Mucosa of stomach (tissue), 1 donor: ENCODE measurements around the gene ACAA1.

Experiments used
- H3K27me3 ChIP-seq: one replicate; pipeline ENCODE4 v1.7.0; 2013; ENCODE audit warnings: mild to moderate bottlenecking, low read length; ENCODE audit not compliant: control insufficient read depth, insufficient read depth
- H3K36me3 ChIP-seq: one replicate; pipeline ENCODE4 v1.7.0; 2013; ENCODE audit warnings: low read length; ENCODE audit not compliant: control insufficient read depth, insufficient read depth
- H3K4me1 ChIP-seq: one replicate; pipeline ENCODE4 v1.7.0; 2013; ENCODE audit warnings: mild to moderate bottlenecking, low read length; ENCODE audit not compliant: control insufficient read depth, insufficient read depth
- H3K4me3 ChIP-seq: one replicate; pipeline ENCODE4 v1.7.0; 2013; ENCODE audit warnings: low read length
- H3K9ac ChIP-seq: one replicate; pipeline ENCODE4 v1.7.0; 2013; ENCODE audit warnings: mild to moderate bottlenecking, low read length, moderate library complexity
- H3K9me3 ChIP-seq: one replicate; pipeline ENCODE4 v1.7.0; 2013; ENCODE audit warnings: mild to moderate bottlenecking, low read length, moderate library complexity; ENCODE audit not compliant: control insufficient read depth
- donor health status: Pancreatic carcinoma.

The ACAA1 gene

GRCh38 chr3:38136777-38137614 lies at the start of gene ACAA1:
TSS of gene ACAA1 (minus strand) at chr3:38137127. CDS start at chr3:38137035, 92 bp downstream.
- H3K9ac ChIP-seq, result peak within 1 kb of the TSS; percentile 89
- peaks cover 47% of the 10 kb centered on the region for H3K4me1 ChIP-seq
- no peaks in the 10 kb centered on the region for H3K27me3 ChIP-seq
- peaks cover 19% of the 10 kb centered on the region for H3K36me3 ChIP-seq
- H3K4me3 ChIP-seq, result peak within 1 kb of the TSS; percentile 85
- H3K9me3 ChIP-seq, result no peaks in the 10 kb centered on the region

GRCh38 chr3:38177181-38177580 lies 40.3 kb upstream of the ACAA1 start:
- H3K36me3 ChIP-seq, result no peaks in the 10 kb centered on the region
- no peak overlapping the region for H3K9ac ChIP-seq
- no peaks in the 10 kb centered on the region for H3K27me3 ChIP-seq
- no peaks in the 10 kb centered on the region for H3K9me3 ChIP-seq
- H3K4me1 ChIP-seq, result peaks cover 1% of the 10 kb centered on the region
- no peak overlapping the region for H3K4me3 ChIP-seq

GRCh38 chr3:38173834-38174418 lies 37.0 kb upstream of the ACAA1 start:
- no peaks in the 10 kb centered on the region for H3K36me3 ChIP-seq
- H3K9me3 ChIP-seq, result no peaks in the 10 kb centered on the region
- H3K9ac ChIP-seq, result no peak overlapping the region
- H3K27me3 ChIP-seq, result no peaks in the 10 kb centered on the region
- H3K4me1 ChIP-seq, result no peaks in the 10 kb centered on the region
- H3K4me3 ChIP-seq, result no peak overlapping the region

GRCh38 chr3:38171622-38172021 lies 34.7 kb upstream of the ACAA1 start:
- Histone ChIP-seq H3K9me3 (no peaks in the 10 kb centered on the region), H3K4me3 (no peak overlapping the region), H3K4me1 (peaks cover 9% of the 10 kb centered on the region), H3K9ac (no peak overlapping the region), H3K27me3 (no peaks in the 10 kb centered on the region), H3K36me3 (no peaks in the 10 kb centered on the region)

- H3K36me3 ChIP-seq, result no peaks in the 10 kb centered on the region
- no peaks in the 10 kb centered on the region for H3K9me3 ChIP-seq
- H3K27me3 ChIP-seq, result no peaks in the 10 kb centered on the region
- peaks cover 10% of the 10 kb centered on the region for H3K4me1 ChIP-seq
- no peak overlapping the region for H3K9ac ChIP-seq
- no peak overlapping the region for H3K4me3 ChIP-seq
Observed at GRCh38 chr3:38170722-38171121, 33.8 kb upstream of the ACAA1 start.

GRCh38 chr3:38169027-38169317 lies 32.0 kb upstream of the ACAA1 start:
- Histone ChIP-seq H3K9ac (no peak overlapping the region), H3K36me3 (no peaks in the 10 kb centered on the region), H3K4me3 (no peak overlapping the region), H3K9me3 (no peaks in the 10 kb centered on the region), H3K27me3 (no peaks in the 10 kb centered on the region), H3K4me1 (peaks cover 16% of the 10 kb centered on the region)

- H3K27me3 ChIP-seq, result no peaks in the 10 kb centered on the region
- no peak overlapping the region for H3K9ac ChIP-seq
- H3K4me1 ChIP-seq, result peaks cover 21% of the 10 kb centered on the region
- no peak overlapping the region for H3K4me3 ChIP-seq
- no peaks in the 10 kb centered on the region for H3K9me3 ChIP-seq
- no peaks in the 10 kb centered on the region for H3K36me3 ChIP-seq
Observed at GRCh38 chr3:38168151-38169026, 31.5 kb upstream of the ACAA1 start.

- H3K36me3 ChIP-seq, result no peaks in the 10 kb centered on the region
- no peak overlapping the region for H3K4me3 ChIP-seq
- H3K9ac ChIP-seq, result no peak overlapping the region
- H3K27me3 ChIP-seq, result no peaks in the 10 kb centered on the region
- H3K9me3 ChIP-seq, result no peaks in the 10 kb centered on the region
- peaks cover 22% of the 10 kb centered on the region for H3K4me1 ChIP-seq
Observed at GRCh38 chr3:38167591-38167990, 30.7 kb upstream of the ACAA1 start.

GRCh38 chr3:38165722-38166387 lies 28.9 kb upstream of the ACAA1 start:
- peaks cover 22% of the 10 kb centered on the region for H3K4me1 ChIP-seq
- H3K4me3 ChIP-seq, result peak overlapping the region; percentile 57
- no peaks in the 10 kb centered on the region for H3K36me3 ChIP-seq
- peak overlapping the region; percentile 80 for H3K9ac ChIP-seq
- no peaks in the 10 kb centered on the region for H3K27me3 ChIP-seq
- H3K9me3 ChIP-seq, result no peaks in the 10 kb centered on the region

- peak within 1 kb of the TSS; percentile 80 for H3K9ac ChIP-seq
- H3K36me3 ChIP-seq, result no peaks in the 10 kb centered on the region
- H3K4me1 ChIP-seq, result peaks cover 22% of the 10 kb centered on the region
- H3K9me3 ChIP-seq, result no peaks in the 10 kb centered on the region
- H3K4me3 ChIP-seq, result peak within 1 kb of the TSS; percentile 57
- no peaks in the 10 kb centered on the region for H3K27me3 ChIP-seq
Observed at GRCh38 chr3:38164952-38165721, 28.2 kb upstream of the ACAA1 start, which contains the start of gene OXSR1. TSS of gene OXSR1 (plus strand) at chr3:38165537. CDS start at chr3:38165877, 340 bp downstream.

GRCh38 chr3:38164643-38164951 lies 27.7 kb upstream of the ACAA1 start:
- no peaks in the 10 kb centered on the region for H3K36me3 ChIP-seq
- H3K9me3 ChIP-seq, result no peaks in the 10 kb centered on the region
- H3K27me3 ChIP-seq, result no peaks in the 10 kb centered on the region
- H3K4me3 ChIP-seq, result peak overlapping the region; percentile 57
- H3K9ac ChIP-seq, result peak overlapping the region; percentile 80
- H3K4me1 ChIP-seq, result peaks cover 22% of the 10 kb centered on the region
